Measurements from ENCODE around the gene TFIP11. TPM values are rescaled to one million over a fixed set of nuclear protein-coding genes. Genes with fewer than 3 reads are reported as not detected.
"Not testable (repeated sequence)": the region's sequence is repeated elsewhere in the genome, so short reads cannot be mapped to it uniquely, and the experiment has no call there.

TFIP11 gene
- total RNA-seq, 1 experiment from 2014 or later, result 29.8 TPM

DNA sequence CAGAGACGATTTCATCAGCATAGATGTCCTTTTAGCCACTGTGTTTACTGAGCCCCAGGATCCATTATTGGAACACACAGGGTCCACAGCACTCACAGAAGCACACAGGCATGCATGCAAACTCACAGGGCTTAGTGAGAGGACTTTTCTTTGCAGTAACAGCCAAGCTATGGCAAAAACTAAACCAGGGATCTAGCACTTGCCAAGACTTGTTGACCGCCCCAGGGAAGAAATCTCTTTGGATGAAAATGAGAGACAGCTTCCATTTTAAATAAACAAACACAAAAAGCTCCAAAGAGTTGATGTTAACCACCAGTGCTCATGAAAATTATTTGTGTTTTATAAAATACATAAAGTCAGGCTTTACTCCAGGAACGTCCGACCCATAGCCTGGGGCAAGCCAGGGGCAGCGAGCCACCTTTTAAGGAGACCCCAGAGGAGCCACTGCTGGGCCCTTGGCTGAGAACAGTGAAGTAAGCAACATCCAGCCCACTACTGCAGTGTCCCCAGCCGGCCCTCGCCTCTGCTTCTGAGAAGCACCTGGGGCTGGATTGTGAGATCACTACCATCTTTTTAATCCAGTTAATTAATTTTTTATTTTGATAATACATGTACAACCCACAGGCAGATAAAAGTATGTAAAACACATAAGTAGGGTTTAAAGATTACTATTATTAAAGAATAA is 22.0 kb upstream of the TFIP11 start:
- ChIA-PET POLR2A (no interaction called here), CTCF (no interaction called here)
- DNase-seq (ENCODE audit: low read depth, low spot score) (no peak), ATAC-seq (no peak)
- no peak overlapping the region for H3K27ac ChIP-seq (ENCODE audit: low read length)
- intact Hi-C loops (cut with micrococcal nuclease; ENCODE audit: unreplicated experiment) (no loop called here), in situ Hi-C loops (cut with HindIII; ENCODE audit: low pct_unique_long_range_greater_than_20kb, low sequenced_read_pairs) (no loop called here)
- no peaks in the 10 kb centered on the region for H3K36me3 ChIP-seq (ENCODE audit: control insufficient read depth, insufficient read depth, low read length)
- BruUV-seq (replicated peaks), result no TSS peak
- TF ChIP-seq, protein P1, sequence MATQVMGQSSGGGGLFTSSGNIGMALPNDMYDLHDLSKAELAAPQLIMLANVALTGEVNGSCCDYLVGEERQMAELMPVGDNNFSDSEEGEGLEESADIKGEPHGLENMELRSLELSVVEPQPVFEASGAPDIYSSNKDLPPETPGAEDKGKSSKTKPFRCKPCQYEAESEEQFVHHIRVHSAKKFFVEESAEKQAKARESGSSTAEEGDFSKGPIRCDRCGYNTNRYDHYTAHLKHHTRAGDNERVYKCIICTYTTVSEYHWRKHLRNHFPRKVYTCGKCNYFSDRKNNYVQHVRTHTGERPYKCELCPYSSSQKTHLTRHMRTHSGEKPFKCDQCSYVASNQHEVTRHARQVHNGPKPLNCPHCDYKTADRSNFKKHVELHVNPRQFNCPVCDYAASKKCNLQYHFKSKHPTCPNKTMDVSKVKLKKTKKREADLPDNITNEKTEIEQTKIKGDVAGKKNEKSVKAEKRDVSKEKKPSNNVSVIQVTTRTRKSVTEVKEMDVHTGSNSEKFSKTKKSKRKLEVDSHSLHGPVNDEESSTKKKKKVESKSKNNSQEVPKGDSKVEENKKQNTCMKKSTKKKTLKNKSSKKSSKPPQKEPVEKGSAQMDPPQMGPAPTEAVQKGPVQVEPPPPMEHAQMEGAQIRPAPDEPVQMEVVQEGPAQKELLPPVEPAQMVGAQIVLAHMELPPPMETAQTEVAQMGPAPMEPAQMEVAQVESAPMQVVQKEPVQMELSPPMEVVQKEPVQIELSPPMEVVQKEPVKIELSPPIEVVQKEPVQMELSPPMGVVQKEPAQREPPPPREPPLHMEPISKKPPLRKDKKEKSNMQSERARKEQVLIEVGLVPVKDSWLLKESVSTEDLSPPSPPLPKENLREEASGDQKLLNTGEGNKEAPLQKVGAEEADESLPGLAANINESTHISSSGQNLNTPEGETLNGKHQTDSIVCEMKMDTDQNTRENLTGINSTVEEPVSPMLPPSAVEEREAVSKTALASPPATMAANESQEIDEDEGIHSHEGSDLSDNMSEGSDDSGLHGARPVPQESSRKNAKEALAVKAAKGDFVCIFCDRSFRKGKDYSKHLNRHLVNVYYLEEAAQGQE (IDR thresholded peaks at IDR 0.05; ENCODE audit: insufficient read depth in 1 of 2, low read depth in 2 of 2, low read length in 1 of 2), result no peak
- no peak for TF ChIP-seq TCF7L2 (IDR thresholded peaks at IDR 0.05; ENCODE audit: low read depth, low read length)
- TF ChIP-seq, protein P2, sequence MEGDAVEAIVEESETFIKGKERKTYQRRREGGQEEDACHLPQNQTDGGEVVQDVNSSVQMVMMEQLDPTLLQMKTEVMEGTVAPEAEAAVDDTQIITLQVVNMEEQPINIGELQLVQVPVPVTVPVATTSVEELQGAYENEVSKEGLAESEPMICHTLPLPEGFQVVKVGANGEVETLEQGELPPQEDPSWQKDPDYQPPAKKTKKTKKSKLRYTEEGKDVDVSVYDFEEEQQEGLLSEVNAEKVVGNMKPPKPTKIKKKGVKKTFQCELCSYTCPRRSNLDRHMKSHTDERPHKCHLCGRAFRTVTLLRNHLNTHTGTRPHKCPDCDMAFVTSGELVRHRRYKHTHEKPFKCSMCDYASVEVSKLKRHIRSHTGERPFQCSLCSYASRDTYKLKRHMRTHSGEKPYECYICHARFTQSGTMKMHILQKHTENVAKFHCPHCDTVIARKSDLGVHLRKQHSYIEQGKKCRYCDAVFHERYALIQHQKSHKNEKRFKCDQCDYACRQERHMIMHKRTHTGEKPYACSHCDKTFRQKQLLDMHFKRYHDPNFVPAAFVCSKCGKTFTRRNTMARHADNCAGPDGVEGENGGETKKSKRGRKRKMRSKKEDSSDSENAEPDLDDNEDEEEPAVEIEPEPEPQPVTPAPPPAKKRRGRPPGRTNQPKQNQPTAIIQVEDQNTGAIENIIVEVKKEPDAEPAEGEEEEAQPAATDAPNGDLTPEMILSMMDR (IDR thresholded peaks at IDR 0.05), result no peak
- no peak for TF ChIP-seq POLR2AphosphoS5 (IDR thresholded peaks at IDR 0.05; ENCODE audit: low read depth, low read length)
- TF ChIP-seq SIN3A (IDR thresholded peaks at IDR 0.05; ENCODE audit: borderline replicate concordance, insufficient read depth, low read depth, low read length), result no peak
- no peaks in the 10 kb centered on the region for H3K9me3 ChIP-seq (ENCODE audit: control insufficient read depth, insufficient read depth, low read depth, low read length)
- H3K4me1 ChIP-seq (ENCODE audit: control insufficient read depth, insufficient read depth, low read length), result no peaks in the 10 kb centered on the region
- no peaks in the 10 kb centered on the region for H3K27me3 ChIP-seq (ENCODE audit: control insufficient read depth, insufficient read depth, low read length)
- H3K4me3 ChIP-seq (ENCODE audit: low read depth in 2 of 2, low read length in 2 of 2), result no peak overlapping the region

DNA sequence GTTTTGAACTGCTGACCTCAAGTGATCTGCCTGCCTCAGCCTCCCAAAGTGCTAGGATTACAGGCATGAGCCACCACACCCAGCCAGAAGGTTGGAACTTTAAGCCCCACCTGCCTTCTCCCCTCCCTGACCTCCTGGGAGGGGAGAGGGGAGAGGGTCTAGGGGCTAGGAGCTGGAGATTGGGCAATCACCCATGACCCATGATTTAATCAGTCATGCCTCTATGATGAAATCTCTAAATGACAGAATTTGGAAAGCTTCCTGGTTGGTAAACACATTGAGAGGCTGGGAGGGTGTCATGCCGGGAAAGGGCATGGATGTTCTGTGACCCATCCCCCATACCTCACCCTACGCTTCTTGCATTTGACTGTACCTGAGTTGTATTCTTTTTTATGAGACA is 17.1 kb upstream of the TFIP11 start:
- POLR2A ChIA-PET, result no interaction called here
- no TSS peak for BruUV-seq (replicated peaks)

DNA sequence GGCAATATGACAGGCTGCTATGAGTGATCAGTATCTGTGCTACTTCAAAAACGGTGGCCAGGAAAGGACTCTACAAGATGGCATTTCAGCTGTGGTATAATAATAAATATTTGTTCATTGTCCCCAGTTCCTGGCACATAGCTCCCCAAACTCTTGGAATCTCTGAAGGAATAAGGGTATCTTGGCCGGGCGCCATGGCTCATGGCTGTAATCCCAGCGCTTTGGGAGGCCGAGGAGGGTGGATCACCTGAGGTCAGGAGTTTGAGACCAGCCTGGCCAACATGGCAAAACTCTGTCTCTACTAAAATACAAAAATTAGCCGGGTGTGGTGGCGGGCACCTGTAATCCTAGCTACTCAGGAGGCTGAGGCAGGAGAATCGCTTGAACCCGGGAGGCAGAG is 16.2 kb upstream of the TFIP11 start:
- in situ Hi-C loops (cut with HindIII; ENCODE audit: low pct_unique_long_range_greater_than_20kb, low sequenced_read_pairs); BruUV-seq (replicated peaks): not testable (repeated sequence)

More for the DNA sequence above, 17.1 kb upstream of the TFIP11 start:
- no peaks in the 10 kb centered on the region for H3K9me3 ChIP-seq (ENCODE audit: control insufficient read depth, insufficient read depth, low read depth, low read length)
- TF ChIP-seq POLR2AphosphoS5 (IDR thresholded peaks at IDR 0.05; ENCODE audit: low read depth, low read length), result no peak
- no peak for TF ChIP-seq SIN3A (IDR thresholded peaks at IDR 0.05; ENCODE audit: borderline replicate concordance, insufficient read depth, low read depth, low read length)
- TF ChIP-seq, protein P1 (IDR thresholded peaks at IDR 0.05; ENCODE audit: insufficient read depth in 1 of 2, low read depth in 2 of 2, low read length in 1 of 2), result no peak
- no peak for TF ChIP-seq TCF7L2 (IDR thresholded peaks at IDR 0.05; ENCODE audit: low read depth, low read length)
- TF ChIP-seq, protein P2 (IDR thresholded peaks at IDR 0.05), result no peak
- no peaks in the 10 kb centered on the region for H3K36me3 ChIP-seq (ENCODE audit: control insufficient read depth, insufficient read depth, low read length)
- CTCF ChIA-PET, result interaction anchor here (0.7 kb wide), 1 partner anchor 135 kb away, joined by 4 read pairs; no protein-coding TSS in a partner anchor
- H3K27me3 ChIP-seq (ENCODE audit: control insufficient read depth, insufficient read depth, low read length), result no peaks in the 10 kb centered on the region
- in situ Hi-C loops (cut with HindIII; ENCODE audit: low pct_unique_long_range_greater_than_20kb, low sequenced_read_pairs), result no loop called here
- H3K27ac ChIP-seq (ENCODE audit: low read length), result no peak overlapping the region
- ATAC-seq (no peak), DNase-seq (ENCODE audit: low read depth, low spot score) (no peak)
- no peak overlapping the region for H3K4me3 ChIP-seq (ENCODE audit: low read depth in 2 of 2, low read length in 2 of 2)
- H3K4me1 ChIP-seq (ENCODE audit: control insufficient read depth, insufficient read depth, low read length), result no peaks in the 10 kb centered on the region
- intact Hi-C loops (cut with micrococcal nuclease; ENCODE audit: unreplicated experiment), result no loop called here

More for the DNA sequence above, 16.2 kb upstream of the TFIP11 start:
- DNase-seq (ENCODE audit: low read depth, low spot score); H3K27me3 ChIP-seq (ENCODE audit: control insufficient read depth, insufficient read depth, low read length); H3K9me3 ChIP-seq (ENCODE audit: control insufficient read depth, insufficient read depth, low read depth, low read length); H3K27ac ChIP-seq (ENCODE audit: low read length); CTCF ChIA-PET; H3K4me3 ChIP-seq (ENCODE audit: low read depth in 2 of 2, low read length in 2 of 2); ATAC-seq; intact Hi-C loops (cut with micrococcal nuclease; ENCODE audit: unreplicated experiment); H3K36me3 ChIP-seq (ENCODE audit: control insufficient read depth, insufficient read depth, low read length); H3K4me1 ChIP-seq (ENCODE audit: control insufficient read depth, insufficient read depth, low read length); POLR2A ChIA-PET: not testable (repeated sequence)
